ENCODE measurements around the gene UAP1.
"Not testable (repeated sequence)": the region's sequence is repeated elsewhere in the genome, so short reads cannot be mapped to it uniquely, and the experiment has no call there.

Gene UAP1

DNA sequence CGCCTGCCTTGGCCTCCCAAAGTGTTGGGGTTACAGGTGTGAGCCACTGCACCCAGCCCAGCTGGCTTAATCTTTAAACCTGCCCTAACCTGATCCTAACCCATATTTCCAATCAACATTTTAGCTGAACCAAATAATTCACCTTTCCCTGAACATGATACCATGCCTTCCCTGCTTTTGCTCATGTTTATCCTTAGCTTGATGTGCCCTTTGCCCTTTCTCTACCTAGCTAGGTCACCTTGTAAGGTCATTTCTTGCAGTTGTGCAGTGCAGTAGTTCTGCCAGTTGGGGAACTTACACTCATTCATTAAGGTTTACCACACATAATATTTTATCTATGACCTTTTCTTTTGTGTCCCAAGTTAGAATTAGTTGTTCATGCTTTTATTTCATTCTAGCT is 5.3 kb downstream of the UAP1 start:
- no peak for DNase-seq

DNA sequence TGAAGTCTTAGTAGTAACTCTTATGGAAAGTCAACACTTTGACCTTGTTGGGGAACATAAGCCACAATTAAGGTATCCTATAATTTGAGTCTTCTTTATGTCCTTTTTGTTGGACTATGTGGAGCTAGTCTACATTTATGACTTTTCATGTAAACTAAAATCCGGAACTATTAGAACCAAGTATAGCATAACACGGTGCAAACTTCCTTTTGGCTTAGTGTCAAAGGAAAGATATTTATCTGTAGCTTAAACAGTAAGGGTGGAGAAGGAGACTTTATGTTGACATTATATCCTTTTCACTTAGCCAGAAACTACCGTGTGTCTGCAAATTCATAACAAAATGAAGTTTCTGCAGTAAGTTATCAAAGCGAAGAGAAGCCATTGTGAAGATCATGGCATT is 7.3 kb downstream of the UAP1 start:
- no peak for DNase-seq

GRCh38 chr1:162570718-162571117 is 9.2 kb downstream of the UAP1 start:
- no peak for DNase-seq

DNA sequence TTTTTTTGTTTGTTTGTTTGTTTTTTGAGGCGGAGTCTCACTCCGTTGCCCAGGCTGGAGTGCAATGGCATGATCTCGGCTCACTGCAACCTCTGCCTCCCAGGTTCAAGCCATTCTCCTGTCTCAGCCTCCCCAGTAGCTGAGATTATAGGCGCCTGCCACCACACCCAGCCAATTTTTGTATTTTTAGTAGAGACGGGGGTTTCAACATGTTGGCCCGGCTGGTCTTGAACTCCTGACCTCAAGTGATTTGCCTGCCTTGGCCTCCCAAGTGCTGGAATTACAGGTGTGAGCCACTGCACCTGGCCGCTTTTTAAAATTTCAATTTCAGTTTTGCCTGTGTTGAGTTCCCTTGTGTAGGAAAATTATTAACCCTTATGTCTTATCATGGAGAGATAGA is 9.6 kb downstream of the UAP1 start:
- not testable (repeated sequence) for DNase-seq

DNA sequence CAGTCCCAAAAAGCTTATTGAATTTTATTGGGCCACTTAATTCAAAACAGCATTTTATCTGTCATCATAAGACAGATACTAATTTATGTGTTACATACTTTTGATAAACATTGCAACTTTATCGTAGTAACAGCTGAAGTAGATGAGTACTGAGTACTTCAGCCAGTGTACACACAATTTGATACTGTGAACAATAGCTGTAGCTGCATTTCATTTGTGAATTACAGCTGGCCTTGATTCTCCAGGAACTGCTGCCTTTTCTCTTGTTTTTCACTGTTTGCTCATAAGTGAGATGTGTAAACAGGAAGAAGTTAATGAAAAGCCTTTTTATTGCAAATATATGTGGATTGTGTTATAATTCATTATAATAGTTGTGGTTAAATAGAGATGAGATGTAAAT is 10.2 kb downstream of the UAP1 start:
- DNase-seq = no peak

GRCh38 chr1:162573136-162573535 is 11.6 kb downstream of the UAP1 start:
- no peak for DNase-seq

GRCh38 chr1:162578071-162578700 is 16.7 kb downstream of the UAP1 start:
- DNase-seq = no peak

DNA sequence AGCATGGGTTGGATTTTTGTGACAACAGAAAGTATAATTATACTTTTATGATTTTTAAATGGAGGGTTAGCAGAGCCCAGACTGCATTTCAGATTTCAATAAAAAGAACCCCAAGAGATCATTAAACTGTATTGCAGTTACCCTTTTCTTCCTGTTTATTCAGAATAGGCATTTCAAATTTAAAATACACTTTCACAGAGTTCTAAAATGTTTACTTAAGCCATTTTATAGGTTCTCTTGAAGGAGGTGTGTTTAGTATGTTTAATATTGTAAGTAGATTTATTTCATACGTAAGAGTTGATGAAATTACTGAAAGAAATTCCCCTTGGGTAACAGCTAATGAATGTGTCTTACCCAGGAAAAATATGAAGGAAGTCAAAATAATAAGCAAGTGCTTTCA is 17.4 kb downstream of the UAP1 start:
- DNase-seq = no peak

DNA sequence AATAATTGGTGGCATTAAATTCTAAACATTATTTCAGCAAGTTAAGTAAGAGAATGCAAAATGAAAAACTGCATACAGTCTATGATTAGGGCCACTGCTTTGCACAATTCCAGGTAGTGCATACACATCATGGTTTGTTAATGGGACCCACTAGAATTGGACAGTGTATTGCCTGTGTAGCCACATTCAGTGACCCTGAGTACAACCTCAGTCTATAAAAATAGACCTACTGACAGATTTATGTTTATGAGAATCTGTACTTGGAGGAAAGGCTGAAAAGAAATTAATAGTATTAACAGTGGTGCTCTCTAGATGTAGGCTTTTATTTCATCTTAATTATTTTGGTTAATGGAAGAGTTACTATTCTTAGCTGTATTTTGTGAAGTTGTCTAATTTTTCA is 18.8 kb downstream of the UAP1 start:
- DNase-seq = no peak

DNA sequence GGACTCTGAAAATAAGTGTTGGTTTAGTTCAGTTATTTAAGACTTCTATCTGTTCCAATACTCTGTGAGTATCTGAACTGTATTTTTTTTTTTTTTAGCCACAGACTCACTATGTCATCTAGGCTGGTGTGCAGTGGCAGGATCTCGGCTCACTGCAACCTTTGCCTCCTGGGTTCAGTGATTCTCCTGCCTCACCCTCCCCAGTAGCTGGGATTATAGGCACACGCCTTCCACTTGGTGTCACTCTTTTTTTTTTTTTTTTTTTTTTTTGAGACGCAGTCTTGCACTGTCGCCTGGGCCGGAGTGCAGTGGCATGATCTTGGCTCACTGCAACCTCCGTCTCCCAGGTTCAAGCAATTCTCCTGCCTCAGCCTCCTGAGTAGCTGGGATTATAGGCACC is 21.4 kb downstream of the UAP1 start:
- DNase-seq = not testable (repeated sequence)

GRCh38 chr1:162585101-162585500 is 23.6 kb downstream of the UAP1 start:
- DNase-seq = not testable (repeated sequence)

GRCh38 chr1:162587347-162587746 is 25.8 kb downstream of the UAP1 start:
- DNase-seq = no peak

GRCh38 chr1:162587761-162588260 is 26.3 kb downstream of the UAP1 start:
- no peak for DNase-seq

DNA sequence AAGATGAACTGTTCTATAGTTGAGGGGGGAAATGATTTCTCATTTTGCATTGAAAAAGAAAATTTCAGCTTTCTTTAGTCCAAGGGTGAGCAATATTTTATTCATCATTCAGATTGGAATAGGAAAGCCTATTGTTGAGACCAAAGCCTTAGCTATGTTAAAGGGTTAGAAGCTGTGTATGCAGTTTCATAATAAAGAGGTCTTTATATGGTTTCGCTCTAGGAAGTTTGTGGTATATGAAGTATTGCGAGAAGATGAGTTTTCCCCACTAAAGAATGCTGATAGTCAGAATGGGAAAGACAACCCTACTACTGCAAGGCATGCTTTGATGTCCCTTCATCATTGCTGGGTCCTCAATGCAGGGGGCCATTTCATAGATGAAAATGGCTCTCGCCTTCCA is 28.6 kb downstream of the UAP1 start:
- DNase-seq = no peak

DNA sequence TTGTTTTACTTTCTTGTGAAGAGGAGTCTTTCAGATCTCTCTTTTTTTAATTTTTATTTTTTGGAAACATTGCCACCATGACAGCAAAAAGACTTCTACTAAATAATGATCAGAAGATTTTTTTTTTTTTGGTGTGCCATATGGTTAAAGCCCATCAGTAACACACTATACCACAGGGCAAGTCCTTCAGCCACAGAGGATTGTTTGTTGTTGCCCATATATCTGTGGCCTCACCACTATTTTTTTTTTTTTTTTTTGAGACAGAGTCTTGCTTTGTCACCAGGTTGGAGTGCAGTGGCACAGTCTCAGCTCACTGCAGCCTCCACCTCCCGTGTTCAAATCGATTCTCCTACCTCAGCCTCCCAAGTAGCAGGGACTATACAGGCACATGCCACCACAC is 29.2 kb downstream of the UAP1 start:
- no peak for DNase-seq

GRCh38 chr1:162596514-162597170 is 35.1 kb downstream of the UAP1 start:
- DNase-seq = no peak

GRCh38 chr1:162599451-162599850 is 37.9 kb downstream of the UAP1 start:
- DNase-seq = no peak

DNA sequence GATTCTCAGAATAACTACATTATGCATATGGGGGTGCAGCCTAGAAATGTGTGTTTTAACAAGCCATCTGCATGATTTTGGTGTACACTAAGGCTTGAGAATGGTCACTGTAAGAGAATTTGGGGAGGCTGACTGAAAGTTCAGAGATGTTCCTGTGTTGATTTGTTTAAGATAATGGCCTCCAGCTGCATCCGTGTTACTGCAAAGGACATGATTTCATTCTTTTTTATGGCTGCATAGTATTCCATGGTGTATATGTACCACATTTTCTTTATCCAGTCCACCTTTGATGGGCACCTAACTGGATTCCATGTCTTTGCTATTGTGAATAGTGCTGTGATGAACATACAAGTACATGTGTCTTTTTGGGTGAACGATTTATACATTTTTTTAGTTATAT is 41.6 kb downstream of the UAP1 start:
- DNase-seq = not testable (repeated sequence)

DNA sequence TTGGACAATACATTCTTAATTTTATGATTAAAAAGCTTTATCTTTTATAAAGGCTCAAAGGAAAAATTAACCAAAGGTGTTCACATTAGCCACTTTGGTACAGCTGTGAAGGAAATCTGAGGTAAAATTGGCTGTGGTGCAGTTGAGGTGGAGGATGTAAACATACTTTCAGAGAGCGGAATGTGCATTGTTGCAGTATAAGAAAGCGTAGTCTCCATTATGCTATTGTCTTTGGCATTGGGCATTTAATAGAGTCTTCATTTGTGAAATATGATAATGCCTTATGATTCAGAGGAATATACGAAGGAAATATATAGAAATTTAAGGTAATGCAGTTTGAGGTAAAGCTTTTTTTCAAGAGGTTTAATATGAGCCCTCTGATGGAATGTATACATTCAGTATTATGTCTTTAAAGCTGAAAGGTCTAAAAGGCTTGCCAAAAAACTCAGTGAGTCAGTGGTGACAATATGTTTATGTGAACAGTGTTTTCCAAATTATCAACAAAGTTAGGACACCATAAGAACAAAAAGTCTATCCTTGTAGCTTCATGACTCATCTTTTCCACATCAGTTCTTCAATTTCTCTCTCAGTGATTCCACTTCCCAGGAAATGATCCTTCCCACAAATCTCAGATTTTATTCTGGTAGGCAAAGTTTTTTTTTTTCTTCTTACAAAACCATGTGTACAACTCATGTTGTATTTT is 43.9 kb downstream of the UAP1 start:
- DNase-seq = no peak

DNA sequence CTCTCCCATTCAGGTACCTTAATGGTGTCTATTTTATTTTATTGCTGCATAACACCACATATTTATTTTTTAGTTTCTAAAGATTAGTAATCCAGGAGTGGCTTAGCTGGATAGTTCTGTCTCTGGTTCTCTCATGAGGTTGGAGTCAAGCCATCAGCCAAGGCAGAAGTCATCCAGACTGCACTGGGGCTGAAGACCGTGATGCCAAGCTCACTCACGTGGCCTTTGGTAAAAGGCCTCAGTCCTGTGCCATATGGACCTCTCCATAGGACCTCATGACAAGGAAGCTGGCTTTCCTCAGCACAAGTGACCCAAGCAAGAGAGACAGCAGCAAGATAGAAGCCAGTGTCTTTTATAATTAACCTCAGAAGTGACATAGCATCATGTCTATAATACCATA is 47.8 kb downstream of the UAP1 start:
- DNase-seq = no peak

- no peak for DNase-seq
Measured at GRCh38 chr1:162612606-162613400, 51.3 kb downstream of the UAP1 start.

- no peak for DNase-seq
Measured at GRCh38 chr1:162616848-162617247, 55.3 kb downstream of the UAP1 start.

DNA sequence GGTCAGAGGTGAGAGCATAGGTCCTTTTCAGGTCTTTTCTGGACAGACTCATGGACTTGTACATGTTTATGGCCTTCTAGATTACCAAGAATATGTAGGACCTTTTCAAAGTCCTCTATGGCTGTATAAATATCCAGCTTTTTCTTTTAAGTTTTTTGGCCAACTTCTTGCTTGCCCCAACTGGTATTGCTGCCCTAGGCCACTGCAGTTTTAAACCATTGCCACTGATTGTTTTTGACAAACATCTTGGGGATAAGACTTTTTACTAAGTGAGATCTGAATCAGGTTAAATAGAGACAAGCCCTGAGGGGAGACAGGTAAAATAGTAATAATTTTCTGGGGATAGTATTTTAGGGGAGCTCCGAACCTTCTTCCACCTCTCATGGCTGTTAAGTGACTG is 56.0 kb downstream of the UAP1 start:
- no peak for DNase-seq
